K562 (cell line): ENCODE results near the gene NT5C3B. TPM values are rescaled to one million over a fixed set of nuclear protein-coding genes. Genes with fewer than 3 reads are reported as not detected.

Experiments
- CCNT2 ChIP-seq: IDR thresholded peaks from 2 replicates; pipeline ENCODE4 v1.6.1; 2011; ENCODE audit warnings: borderline replicate concordance, low read depth, mild to moderate bottlenecking, moderate library complexity, mixed read lengths, low read length; ENCODE audit not compliant: insufficient read length; ENCODE audit errors: extremely low read depth
- DDX20 ChIP-seq: fragments of 450-650 bp; IDR thresholded peaks from 2 replicates; pipeline ENCODE4 v1.6.1; 2016; ENCODE audit warnings: missing genetic modification characterization, low read depth, mild to moderate bottlenecking, missing compliant biosample characterization, moderate library complexity
- GATAD2A ChIP-seq: fragments of 450-650 bp; IDR thresholded peaks from 2 replicates; pipeline ENCODE4 v1.6.1; 2017
- HDAC1 ChIP-seq, 2 experiments: fragments of 450-650 bp; IDR thresholded peaks; 2 replicates each; pipeline ENCODE4 v1.6.1; 2016 to 2017; ENCODE audit warnings: inconsistent platforms in 1 of 2, mild to moderate bottlenecking in 1 of 2, moderate library complexity in 1 of 2
- MEIS2 ChIP-seq: fragments of 450-650 bp; IDR thresholded peaks from 2 replicates; pipeline ENCODE4 v1.6.1; 2014; ENCODE audit warnings: mild to moderate bottlenecking; ENCODE audit not compliant: partially characterized antibody
- NR4A1 ChIP-seq, 2 experiments: fragments of 250-450 bp in 1 of 2; fragments of 450-650 bp in 1 of 2; sonication (Bioruptor Pico) in 1 of 2; IDR thresholded peaks; 2 replicates each; pipeline versions ENCODE4 v1.4.0 to v1.6.1; 2016 to 2020; ENCODE audit warnings: mild to moderate bottlenecking in 2 of 2, missing compliant biosample characterization in 1 of 2, missing genetic modification characterization in 1 of 2, moderate library complexity in 1 of 2
- PCBP2 ChIP-seq: fragments of 200-400 bp; formaldehyde crosslinking; IDR thresholded peaks from 2 replicates; pipeline ENCODE4 v1.6.1; 2018; ENCODE audit warnings: low read length, low read depth, mild to moderate bottlenecking, moderate library complexity; ENCODE audit not compliant: poor library complexity, severe bottlenecking
- PHF8 ChIP-seq: fragments of 200-600 bp; sonication (generic); IDR thresholded peaks from 2 replicates; pipeline ENCODE4 v1.6.1; 2012; ENCODE audit warnings: mixed run types, mild to moderate bottlenecking, inconsistent platforms, low read length, moderate library complexity, borderline replicate concordance
- PTBP1 ChIP-seq: fragments of 200-400 bp; formaldehyde crosslinking; IDR thresholded peaks from 2 replicates; pipeline ENCODE4 v1.6.1; 2017; ENCODE audit warnings: low read depth, low read length
- RBM25 ChIP-seq: fragments of 200-400 bp; formaldehyde crosslinking; IDR thresholded peaks from 2 replicates; pipeline ENCODE4 v1.6.1; 2018; ENCODE audit warnings: low read length, low read depth, moderate library complexity; ENCODE audit not compliant: severe bottlenecking
- SRF ChIP-seq, 2 experiments: fragments of 250-450, 450-650 bp in 1 of 2; sonication (Bioruptor Pico) in 1 of 2; sonication (generic) in 1 of 2; formaldehyde crosslinking; IDR thresholded peaks; 2 replicates each; pipeline versions ENCODE4 v1.5.0 to v1.5.1; 2020 to 2022; ENCODE audit warnings: mild to moderate bottlenecking in 1 of 2, missing genetic modification reagents in 1 of 2
- STAT5A ChIP-seq: IDR thresholded peaks from 2 replicates; pipeline ENCODE4 v1.6.1; 2012; ENCODE audit warnings: low read length, inconsistent platforms, borderline replicate concordance
- TAF1 ChIP-seq: IDR thresholded peaks from 2 replicates; pipeline ENCODE4 v1.6.1; 2011; ENCODE audit warnings: mild to moderate bottlenecking, low read length, moderate library complexity; ENCODE audit not compliant: insufficient read depth, control insufficient read depth, severe bottlenecking; ENCODE audit errors: extremely low read depth
- ZFX ChIP-seq: sonication (generic); formaldehyde crosslinking; IDR thresholded peaks from 2 replicates; pipeline ENCODE4 v1.8.0; 2022; ENCODE audit warnings: mild to moderate bottlenecking, missing genetic modification reagents, moderate library complexity
- ZNF3 ChIP-seq: fragments of 250-450 bp; sonication (Bioruptor Pico); IDR thresholded peaks from 2 replicates; pipeline ENCODE4 v1.5.0; 2021; ENCODE audit warnings: mild to moderate bottlenecking, moderate library complexity
- ZNF431 ChIP-seq: sonication (generic); formaldehyde crosslinking; IDR thresholded peaks from 2 replicates; pipeline ENCODE4 v1.8.0; 2022; ENCODE audit warnings: mild to moderate bottlenecking, missing genetic modification reagents
- ZNF79 ChIP-seq: fragments of 250-450 bp; sonication (Bioruptor Pico); IDR thresholded peaks from 2 replicates; pipeline ENCODE4 v1.4.0; 2020; ENCODE audit warnings: low read depth, mild to moderate bottlenecking, moderate library complexity
- polyA plus RNA-seq, 8 experiments: library from polyadenylated mRNA; depleted of rRNA in 4 of 8; stranded (reverse) in 5 of 8; unstranded in 3 of 8; fragments of >200 nt; fragmentation: Nextera tagmentation in 2 of 8; fragmentation: Illumina TruSeq in 1 of 8; extraction: Ambion mirVana in 2 of 8; extraction: Trizol in 1 of 8; gene quantifications; 2 replicates each; pipeline versions ENCODE4 v1.2.1 to v1.2.3, GENCODE V29; 2011 to 2014; ENCODE audit warnings: inconsistent platforms in 1 of 8, missing spikeins in 1 of 8
- total RNA-seq, 7 experiments: library from RNA; depleted of rRNA in 6 of 7; stranded (reverse); fragments of >200 nt in 6 of 7; fragmentation: Illumina TruSeq in 2 of 7; extraction: Trizol in 2 of 7; gene quantifications; 2 replicates each; pipeline versions ENCODE4 v1.2.1 to v1.2.3, GENCODE V29; 2011 to 2021; ENCODE audit warnings: low replicate concordance in 1 of 7
- TF ChIP-seq, protein P1 (sequence below): fragments of 450-650 bp; IDR thresholded peaks from 2 replicates; pipeline ENCODE4 v1.6.1; 2014; ENCODE audit warnings: low read depth, mild to moderate bottlenecking, moderate library complexity, borderline replicate concordance

The NT5C3B gene
- total and polyA plus RNA-seq, 9 of the 15 experiments (the other 6 are each of a cell fraction or from before 2014, with no cell fraction given) = 2.0 to 166 (median 85.0) TPM

DNA sequence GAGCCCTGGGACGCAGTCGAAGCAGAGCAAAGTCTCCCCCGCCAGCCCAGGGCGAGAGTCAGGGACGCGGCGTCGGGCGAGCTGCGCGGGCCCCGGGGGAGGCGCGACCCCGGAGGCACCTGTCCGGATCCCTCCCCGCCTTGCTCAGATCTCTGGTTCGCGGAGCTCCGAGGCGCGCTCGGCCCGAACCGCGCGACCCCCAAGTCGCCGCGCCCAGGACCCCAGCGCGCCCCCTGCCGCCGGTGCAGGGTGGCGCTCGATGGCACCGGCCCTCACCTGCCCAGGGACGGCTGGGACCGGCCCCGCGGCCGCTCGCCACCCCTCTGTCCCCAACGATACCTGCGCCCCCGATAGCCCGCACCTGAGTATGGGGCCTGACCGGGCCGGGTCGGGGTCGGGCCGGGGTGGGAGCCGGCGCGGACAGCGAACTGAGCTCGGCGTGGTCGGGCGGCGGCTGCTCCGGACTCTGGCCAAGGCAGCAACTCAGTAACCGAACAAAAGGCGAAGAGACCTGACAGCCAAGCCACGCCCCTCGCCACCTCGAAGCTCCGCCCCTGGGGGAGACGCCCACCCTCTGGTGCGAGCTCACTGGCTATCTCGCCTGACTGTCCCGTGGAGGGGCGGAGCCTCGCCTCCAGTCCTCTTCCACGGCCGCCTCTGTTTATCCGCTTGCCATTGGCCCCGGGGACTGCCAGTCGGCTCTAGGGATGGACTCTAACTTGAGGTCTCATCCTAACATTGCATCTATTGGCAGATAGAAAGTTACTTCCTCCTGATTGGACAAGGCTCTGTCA lies 49.6 kb downstream of the NT5C3B start, which contains the start of gene JUP (continued):
- TF ChIP-seq ZNF431 (CRISPR knock-in tag) (peak; percentile 46; the same call in 1 of the 2 replicates), PTBP1 (peak; percentile 23; the same call in 1 of the 2 replicates), STAT5A (no peak), CCNT2 (peak; percentile 36), MEIS2 (peak; percentile 52), NR4A1 (CRISPR knock-in tag; IDR thresholded peaks at IDR 0.05) (no peak), NR4A1 (tag; IDR thresholded peaks at IDR 0.05) (peak; percentile 67; the same call in 1 of the 2 replicates), DDX20 (no peak), ZNF3 (CRISPR knock-in tag) (no peak), GATAD2A (peak; percentile 73; the same call in 1 of the 2 replicates), RBM25 (peak; percentile 82), PCBP2 (peak; percentile 40), ZNF79 (CRISPR knock-in tag) (no peak), ZFX (CRISPR knock-in tag) (peak; percentile 77), HDAC1 (IDR thresholded peaks at IDR 0.05) (peak in 1 of 2 experiments; percentile 54; a peak in 2 of 4 replicates), PHF8 (peak; percentile 64; the same call in 1 of the 2 replicates), TAF1 (peak; percentile 83), SRF (CRISPR knock-in tag; IDR thresholded peaks at IDR 0.05) (0 out of 4 replicates have a peak, but pooled peaks of 1 of the 2 experiments have one; percentile 37)
- TF ChIP-seq, protein P1, sequence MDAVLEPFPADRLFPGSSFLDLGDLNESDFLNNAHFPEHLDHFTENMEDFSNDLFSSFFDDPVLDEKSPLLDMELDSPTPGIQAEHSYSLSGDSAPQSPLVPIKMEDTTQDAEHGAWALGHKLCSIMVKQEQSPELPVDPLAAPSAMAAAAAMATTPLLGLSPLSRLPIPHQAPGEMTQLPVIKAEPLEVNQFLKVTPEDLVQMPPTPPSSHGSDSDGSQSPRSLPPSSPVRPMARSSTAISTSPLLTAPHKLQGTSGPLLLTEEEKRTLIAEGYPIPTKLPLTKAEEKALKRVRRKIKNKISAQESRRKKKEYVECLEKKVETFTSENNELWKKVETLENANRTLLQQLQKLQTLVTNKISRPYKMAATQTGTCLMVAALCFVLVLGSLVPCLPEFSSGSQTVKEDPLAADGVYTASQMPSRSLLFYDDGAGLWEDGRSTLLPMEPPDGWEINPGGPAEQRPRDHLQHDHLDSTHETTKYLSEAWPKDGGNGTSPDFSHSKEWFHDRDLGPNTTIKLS = peak; percentile 64; the same call in 1 of the 2 replicates
